ENCODE results near the gene SYMPK.
"Not testable (repeated sequence)": the region's sequence is repeated elsewhere in the genome, so short reads cannot be mapped to it uniquely, and the experiment has no call there.

Gene SYMPK

GRCh38 chr19:45885556-45886426 is 22.8 kb upstream of the SYMPK start, which contains the start of gene IRF2BP1:
IRF2BP1 (minus strand) TSS chr19:45886141; CDS start chr19:45885774, 367 bp downstream.
- DNase-seq (ENCODE audit: low spot score) = peak; percentile 86

DNA sequence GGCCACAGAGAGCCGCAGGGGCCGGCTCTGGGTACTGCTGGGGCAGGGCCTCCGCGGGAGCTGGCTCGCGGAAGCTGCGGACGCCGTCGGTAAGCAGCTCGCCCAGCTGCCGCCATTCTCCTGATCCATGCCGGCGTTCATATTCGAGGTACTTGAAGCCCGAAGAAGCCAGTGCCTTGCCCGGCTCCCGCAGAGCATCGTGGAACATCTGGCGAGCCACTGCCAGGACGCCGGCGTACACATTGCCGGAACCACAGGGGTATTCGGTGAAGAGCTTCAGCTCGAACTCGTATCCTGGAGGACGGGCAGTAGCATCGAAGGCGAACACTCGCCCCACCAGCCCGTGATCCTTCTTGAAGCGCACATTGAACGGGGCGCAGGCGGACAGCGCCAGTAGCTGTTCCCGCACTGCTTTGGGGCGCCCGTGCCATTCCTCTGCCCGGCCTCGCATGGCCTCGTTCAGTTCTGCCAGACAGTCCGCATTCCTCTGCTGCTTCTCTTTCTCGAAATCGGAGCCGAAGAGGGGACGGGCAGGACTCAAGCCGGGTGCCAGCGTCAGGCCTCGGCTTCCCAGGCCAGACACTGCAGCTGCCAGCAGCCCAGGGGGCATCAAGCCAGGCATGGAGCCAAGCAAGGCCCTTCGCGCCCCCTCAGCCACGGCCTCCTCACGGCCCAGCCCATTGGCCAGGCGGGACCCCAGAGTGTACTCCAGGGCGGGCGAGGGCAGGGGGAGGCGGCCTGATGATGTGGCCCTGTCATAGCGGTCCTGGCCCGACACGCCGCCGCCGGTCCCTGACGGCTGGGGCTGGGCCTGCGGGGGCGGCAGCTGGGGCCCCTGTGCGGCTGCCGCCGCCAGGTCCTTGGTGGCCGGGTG is 22.0 kb upstream of the SYMPK start:
- DNase-seq (ENCODE audit: low spot score) = no peak

- DNase-seq (ENCODE audit: low spot score) = no peak
These were observed 21.1 kb upstream of the SYMPK start for GRCh38 chr19:45883881-45884681.

DNA sequence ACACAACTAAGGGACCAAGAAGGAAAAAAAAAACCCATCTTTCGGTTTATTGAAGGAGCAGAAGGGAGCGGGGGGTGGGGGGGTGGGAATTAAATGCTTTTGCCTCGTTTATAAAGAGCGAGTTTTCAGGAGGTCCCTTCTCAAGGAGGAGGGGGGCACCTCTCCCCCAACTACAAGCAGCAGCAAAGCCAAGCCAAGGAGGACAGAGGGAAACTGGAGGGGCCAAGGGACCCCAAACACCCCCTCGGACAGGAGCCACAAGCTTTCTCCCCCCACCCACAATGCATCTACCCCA is 20.6 kb upstream of the SYMPK start:
- no peak for DNase-seq (ENCODE audit: low spot score)

DNA sequence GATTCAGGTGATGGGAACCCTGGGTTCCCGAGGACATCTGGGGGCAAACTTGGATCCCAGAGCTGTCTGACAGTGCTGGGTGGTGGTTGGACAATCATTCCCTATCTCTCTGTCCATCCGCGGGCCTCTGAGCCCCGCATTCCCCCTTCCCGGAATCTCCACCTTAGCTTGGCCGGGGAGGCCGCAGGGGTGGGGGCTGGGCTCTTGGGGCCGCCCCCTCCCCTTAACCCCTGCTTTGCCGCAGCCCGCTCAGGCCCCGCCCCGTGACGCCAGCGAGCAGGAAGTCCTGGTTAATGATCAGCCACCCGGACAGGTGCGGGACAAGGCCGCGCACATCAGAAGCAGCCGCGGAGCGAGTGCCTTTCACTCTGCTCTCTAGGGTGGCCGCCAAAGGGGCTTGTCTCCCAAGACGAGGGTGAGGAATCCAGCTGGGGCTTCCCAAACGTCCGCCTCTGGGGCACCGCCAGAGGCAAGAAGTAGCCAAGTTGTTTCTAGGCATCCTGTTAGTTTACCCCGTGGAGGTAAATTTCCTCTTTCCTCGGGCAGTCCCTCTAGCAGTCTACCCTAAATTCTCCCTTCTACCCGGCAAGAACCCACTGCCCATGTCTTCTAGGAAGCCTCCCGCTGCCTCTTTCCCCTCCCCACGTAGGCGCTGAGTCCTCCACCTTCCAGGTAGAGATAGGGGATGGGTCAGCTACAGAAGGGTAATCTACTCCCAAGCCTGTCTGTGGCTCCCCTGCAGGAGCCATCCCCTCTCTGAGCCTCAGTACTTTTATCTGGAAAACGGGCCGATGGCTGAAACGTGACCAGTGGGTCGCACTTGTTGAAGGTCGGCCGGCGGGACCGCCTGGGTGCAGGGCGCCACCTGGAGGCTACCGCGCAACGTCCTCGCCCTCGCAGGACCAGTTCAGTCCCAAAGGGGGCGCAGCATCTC is 20.0 kb upstream of the SYMPK start:
- DNase-seq (ENCODE audit: low spot score) = peak; percentile 82

GRCh38 chr19:45881909-45882528 is 19.1 kb upstream of the SYMPK start:
- no peak for DNase-seq (ENCODE audit: low spot score)

- no peak for DNase-seq (ENCODE audit: low spot score)
These were observed 18.3 kb upstream of the SYMPK start for GRCh38 chr19:45881082-45881908.

DNA sequence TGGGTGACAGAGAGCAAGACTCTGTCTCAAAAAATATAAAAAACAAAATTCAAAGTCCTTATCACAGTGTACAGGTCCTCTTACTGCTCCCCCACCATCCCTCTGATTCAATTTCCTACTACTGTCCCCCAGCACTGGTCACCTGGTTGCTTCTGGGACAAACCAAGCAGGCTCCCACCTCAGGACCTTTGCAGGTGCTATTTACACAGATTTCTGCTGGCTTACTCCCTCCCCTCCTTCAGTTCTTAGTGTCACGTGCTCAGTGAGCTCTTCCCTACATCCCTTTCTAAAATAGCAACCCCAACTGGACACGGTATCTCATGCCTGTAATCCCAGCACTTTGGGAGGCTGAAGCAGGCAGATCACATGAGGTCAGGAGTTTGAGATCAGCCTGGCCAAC is 17.0 kb upstream of the SYMPK start:
- DNase-seq (ENCODE audit: low spot score) = no peak

- DNase-seq (ENCODE audit: low spot score) = no peak
These were observed 16.1 kb upstream of the SYMPK start for GRCh38 chr19:45879055-45879454.

DNA sequence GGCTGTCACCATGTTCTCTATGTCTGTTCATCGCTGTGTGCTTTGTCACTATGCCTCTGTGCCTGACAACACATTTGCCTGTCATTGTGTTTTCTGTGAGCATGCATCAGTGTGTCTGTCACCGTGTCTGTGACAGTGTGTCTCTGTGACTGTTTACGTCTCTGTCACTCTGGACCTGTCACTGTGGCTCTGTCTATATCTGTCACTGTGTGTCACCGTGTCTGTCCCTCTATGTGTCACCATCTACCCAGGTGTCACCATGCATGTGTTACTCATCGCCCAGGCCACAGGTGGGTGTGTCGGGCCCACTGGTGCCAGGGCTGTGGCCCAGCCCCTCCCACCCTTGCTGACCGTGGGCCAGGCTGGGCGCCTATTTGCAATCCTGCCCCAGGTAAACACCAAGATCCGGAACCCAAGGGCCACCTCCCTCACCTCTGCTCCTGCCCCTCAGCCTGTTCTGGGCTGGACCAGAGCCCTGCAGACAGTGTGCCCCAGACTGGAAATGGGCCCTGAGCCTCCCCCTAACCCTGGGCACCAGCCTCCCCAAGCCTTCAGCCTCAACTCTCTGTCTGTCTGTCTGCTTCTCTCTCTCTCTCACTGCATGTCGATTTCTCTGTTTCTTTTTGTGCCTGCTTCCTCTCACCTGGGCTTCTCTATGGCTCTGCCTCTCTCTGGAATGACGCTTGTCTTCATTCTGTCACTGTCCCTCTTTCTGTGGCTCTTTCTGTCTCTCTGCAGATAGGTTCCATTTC is 15.3 kb upstream of the SYMPK start:
- DNase-seq (ENCODE audit: low spot score) = no peak

GRCh38 chr19:45876411-45877197 is 13.7 kb upstream of the SYMPK start:
- peak; percentile 63 for DNase-seq (ENCODE audit: low spot score)

GRCh38 chr19:45876161-45876410 is 13.1 kb upstream of the SYMPK start:
- no peak for DNase-seq (ENCODE audit: low spot score)

- DNase-seq (ENCODE audit: low spot score) = no peak
These were observed 11.6 kb upstream of the SYMPK start for GRCh38 chr19:45874620-45874966.

GRCh38 chr19:45873219-45873772 is 10.3 kb upstream of the SYMPK start:
- DNase-seq (ENCODE audit: low spot score) = no peak

DNA sequence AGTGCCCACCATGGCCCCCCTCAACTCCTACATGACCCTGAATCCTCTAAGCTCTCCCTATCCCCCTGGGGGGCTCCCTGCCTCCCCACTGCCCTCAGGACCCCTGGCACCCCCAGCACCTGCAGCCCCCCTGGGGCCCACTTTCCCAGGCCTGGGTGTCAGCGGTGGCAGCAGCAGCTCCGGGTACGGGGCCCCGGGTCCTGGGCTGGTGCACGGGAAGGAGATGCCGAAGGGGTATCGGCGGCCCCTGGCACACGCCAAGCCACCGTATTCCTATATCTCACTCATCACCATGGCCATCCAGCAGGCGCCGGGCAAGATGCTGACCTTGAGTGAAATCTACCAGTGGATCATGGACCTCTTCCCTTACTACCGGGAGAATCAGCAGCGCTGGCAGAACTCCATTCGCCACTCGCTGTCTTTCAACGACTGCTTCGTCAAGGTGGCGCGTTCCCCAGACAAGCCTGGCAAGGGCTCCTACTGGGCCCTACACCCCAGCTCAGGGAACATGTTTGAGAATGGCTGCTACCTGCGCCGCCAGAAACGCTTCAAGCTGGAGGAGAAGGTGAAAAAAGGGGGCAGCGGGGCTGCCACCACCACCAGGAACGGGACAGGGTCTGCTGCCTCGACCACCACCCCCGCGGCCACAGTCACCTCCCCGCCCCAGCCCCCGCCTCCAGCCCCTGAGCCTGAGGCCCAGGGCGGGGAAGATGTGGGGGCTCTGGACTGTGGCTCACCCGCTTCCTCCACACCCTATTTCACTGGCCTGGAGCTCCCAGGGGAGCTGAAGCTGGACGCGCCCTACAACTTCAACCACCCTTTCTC is 9.4 kb upstream of the SYMPK start:
- no peak for DNase-seq (ENCODE audit: low spot score)

- DNase-seq (ENCODE audit: low spot score) = no peak
These were observed 7.9 kb upstream of the SYMPK start for GRCh38 chr19:45870798-45871197.

GRCh38 chr19:45867241-45867640 is 4.3 kb upstream of the SYMPK start:
- DNase-seq (ENCODE audit: low spot score) = not testable (repeated sequence)

Data from iPS-NIHi11 (cell line).